AG09309 (cell line): ENCODE data around the gene NSUN6.

Experiments
- DNase-seq: peaks from one replicate; pipeline ENCODE4 v3.0.0-alpha.2; 2010; ENCODE audit warnings: low read depth
- H3K4me3 ChIP-seq: 2 replicates; pipeline ENCODE4 v1.5.1; 2011; ENCODE audit warnings: mild to moderate bottlenecking, low read depth, low read length, moderate library complexity; ENCODE audit not compliant: control insufficient read depth
- TF ChIP-seq, protein P1 (sequence below): IDR thresholded peaks from 2 replicates; pipeline ENCODE4 v1.5.1; 2011; ENCODE audit warnings: mild to moderate bottlenecking, low read depth, low read length, inconsistent platforms; ENCODE audit not compliant: insufficient read depth, control insufficient read depth; ENCODE audit errors: missing control alignments

NSUN6 gene

DNA sequence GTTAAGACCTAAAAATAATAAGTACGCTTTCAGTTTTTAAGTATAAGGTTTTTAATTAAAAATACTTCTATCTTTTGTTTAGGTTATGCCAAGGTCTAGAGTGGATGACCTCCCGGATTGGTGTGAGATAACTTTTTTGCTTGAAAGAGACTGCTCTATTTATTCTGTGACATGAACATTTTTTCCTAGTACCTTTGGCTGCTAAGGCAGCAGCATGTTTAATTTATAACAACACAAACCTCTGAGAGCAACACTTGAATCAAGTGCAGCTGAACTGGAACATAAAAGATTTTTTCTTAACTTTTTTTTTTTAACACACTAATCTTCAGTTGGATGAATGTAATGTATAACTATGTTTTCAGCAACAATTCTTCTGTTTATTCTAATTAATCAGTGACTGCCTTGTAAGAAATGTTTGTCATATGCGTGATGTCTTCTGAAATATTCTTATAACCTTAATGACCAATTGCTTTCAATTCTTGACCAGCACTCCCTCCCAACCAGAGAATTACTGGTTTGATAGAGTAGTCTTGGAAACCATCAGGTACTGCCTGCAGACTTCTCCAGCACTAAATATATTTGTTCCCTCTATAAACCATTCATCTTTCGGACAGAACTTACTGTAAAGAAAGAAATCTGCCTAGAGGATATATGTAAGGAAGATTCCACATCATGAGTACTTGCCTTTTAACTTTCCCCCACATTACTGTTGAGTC is 23.9 kb upstream of the NSUN6 start:
- TF ChIP-seq, protein P1, sequence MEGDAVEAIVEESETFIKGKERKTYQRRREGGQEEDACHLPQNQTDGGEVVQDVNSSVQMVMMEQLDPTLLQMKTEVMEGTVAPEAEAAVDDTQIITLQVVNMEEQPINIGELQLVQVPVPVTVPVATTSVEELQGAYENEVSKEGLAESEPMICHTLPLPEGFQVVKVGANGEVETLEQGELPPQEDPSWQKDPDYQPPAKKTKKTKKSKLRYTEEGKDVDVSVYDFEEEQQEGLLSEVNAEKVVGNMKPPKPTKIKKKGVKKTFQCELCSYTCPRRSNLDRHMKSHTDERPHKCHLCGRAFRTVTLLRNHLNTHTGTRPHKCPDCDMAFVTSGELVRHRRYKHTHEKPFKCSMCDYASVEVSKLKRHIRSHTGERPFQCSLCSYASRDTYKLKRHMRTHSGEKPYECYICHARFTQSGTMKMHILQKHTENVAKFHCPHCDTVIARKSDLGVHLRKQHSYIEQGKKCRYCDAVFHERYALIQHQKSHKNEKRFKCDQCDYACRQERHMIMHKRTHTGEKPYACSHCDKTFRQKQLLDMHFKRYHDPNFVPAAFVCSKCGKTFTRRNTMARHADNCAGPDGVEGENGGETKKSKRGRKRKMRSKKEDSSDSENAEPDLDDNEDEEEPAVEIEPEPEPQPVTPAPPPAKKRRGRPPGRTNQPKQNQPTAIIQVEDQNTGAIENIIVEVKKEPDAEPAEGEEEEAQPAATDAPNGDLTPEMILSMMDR: no peak
- no peak overlapping the region for H3K4me3 ChIP-seq
- no peak for DNase-seq

DNA sequence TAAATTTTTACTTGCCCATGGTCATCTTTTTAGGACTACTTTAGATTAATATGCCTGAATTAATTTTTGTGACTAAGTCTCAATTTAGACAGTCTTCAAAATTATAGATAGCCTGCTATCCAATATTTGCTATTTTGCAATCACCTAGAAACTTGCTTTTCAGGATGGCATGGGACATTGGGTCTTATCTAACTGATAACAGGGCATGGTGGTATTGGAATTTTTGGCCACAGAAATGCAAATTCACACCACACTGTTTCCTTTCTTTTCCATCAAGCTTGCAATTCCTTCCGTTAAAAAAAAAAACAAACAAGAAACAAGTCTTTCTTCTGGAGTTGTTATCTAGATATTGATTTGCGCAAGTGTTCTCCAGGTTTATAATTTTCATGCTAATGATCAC is 16.6 kb upstream of the NSUN6 start:
- DNase-seq: no peak
- TF ChIP-seq, protein P1: no peak
- no peak overlapping the region for H3K4me3 ChIP-seq

DNA sequence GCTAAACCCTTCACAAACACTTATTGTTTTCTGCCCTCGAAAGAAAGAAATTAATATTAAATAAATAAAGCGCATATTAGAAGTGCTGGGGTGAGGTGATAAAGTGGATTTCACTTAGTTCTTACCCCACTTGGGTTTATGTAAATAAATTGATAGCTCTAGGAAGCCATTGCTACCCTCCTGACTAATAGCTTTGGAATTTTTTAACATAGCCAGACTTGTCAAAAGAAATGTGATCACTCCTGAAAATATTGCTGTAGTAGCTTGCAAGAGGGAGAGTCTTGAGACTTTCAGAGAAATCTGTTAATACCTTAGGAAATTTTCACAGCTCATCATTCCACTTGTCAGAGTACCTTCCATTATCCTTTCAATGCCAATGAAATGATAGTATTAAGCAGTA is 15.4 kb upstream of the NSUN6 start:
- TF ChIP-seq, protein P1: no peak
- no peak for DNase-seq
- H3K4me3 ChIP-seq: no peak overlapping the region

DNA sequence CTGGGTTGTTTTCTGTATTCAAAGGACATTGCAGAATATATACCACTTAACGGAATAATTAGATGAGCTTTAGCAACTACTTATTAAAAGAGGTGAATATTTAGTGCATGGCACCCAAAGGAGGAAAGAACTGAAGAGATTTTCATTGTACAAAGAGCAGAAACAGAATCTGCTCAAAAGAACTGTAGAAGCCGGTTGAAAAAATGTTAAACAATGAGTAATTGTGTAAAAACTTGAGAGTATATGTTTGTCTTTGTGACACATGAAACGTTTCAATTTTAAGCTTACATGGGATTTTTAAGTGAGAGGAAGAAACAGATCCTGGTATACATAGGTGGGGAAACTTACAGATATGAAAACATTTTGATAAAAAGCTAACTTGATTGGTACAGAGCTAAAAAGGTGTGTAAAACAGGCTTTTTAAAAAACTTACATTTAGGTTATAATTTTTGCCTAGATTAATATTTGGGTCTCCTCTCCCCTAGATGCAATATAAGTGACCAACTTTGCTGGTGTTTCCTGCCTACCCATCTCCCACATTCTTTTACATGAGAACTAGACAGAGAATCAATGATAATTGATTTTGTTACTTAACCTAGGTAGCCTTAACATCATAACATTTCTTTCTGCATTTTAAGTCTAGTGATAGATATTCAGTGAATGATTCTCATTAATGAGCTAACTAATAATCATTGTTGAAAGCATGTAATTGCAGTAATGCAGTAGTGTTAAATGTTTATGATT is 14.6 kb upstream of the NSUN6 start:
- DNase-seq: no peak
- TF ChIP-seq, protein P1: no peak
- H3K4me3 ChIP-seq: no peak overlapping the region

DNA sequence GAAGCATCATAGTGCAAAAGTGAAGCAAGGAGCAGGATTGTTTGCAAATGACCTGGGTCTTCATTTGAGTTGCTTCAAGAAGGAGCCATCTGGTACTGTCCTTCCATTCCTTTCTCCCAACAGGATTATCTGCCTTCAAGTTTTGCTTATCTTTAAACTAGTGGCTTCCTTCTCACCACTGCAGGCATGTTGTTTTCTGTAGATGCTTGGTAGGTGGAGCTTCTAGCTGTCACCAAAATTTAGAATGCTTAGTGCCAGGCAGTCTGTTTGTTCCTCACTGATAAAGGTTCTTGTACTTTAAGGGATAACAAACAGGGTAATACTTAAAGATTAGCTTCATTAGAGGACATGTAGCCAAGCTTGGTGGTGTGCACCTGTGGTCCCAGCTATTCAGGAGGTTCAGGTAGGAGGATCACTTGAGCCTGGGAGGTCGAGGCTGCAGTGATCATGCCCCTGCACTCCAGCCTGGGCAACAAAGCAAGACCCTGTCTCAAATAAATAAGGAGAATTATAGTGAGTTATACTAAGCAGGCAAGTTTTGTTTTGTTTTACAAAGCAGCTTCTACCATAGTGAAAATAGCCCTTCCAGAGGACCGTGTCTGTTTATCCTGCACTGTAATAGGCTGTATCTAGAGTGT is 13.6 kb upstream of the NSUN6 start:
- DNase-seq: no peak
- H3K4me3 ChIP-seq: no peak overlapping the region
- TF ChIP-seq, protein P1: no peak

DNA sequence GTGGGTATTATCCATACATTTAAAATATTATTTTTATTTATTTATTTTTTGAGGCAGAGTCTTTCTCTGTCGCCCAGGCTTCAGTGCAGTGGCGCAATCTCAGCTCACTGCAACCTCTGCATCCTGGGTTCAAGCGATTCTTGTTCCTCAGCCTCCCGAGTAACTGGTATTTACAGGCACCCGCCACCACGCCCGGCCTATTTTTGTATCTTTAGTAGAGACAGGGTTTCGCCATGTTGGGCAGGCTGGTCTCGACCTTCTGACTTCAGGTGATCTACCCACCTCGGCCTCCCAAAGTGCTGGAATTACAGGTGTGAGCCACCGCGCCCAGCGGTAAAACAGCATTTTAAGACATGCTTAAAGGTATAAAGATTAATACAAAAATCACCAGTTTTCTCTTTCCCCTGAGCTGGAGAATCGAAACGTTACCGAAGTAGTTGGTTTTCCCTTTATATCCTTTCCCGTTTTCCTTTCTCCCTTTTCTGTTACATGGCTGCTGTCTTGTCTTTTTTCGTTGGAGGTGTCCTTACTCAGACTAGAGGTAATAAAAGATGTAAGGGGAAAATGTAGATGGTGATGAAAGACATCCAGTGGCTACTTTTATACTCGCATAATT is 9.5 kb upstream of the NSUN6 start:
- DNase-seq: no peak
- H3K4me3 ChIP-seq: no peak overlapping the region; the same call in 1 of the 2 replicates
- TF ChIP-seq, protein P1: no peak
